Astrocyte of the spinal cord (primary cell): ENCODE results near the gene ZCCHC24.

Experiments
- DNase-seq: peaks from one replicate; pipeline ENCODE4 v3.0.0; 2011; ENCODE audit warnings: low read depth, low spot score
- H3K4me3 ChIP-seq: 2 replicates; pipeline ENCODE4 v1.5.1; 2011; ENCODE audit warnings: low read depth, mild to moderate bottlenecking, low read length, moderate library complexity
- CTCF ChIP-seq: IDR thresholded peaks from 2 replicates; pipeline ENCODE4 v1.5.1; 2012; ENCODE audit warnings: low read depth, mild to moderate bottlenecking, low read length, inconsistent platforms
- in situ Hi-C: cut with HindIII; loops from 2 replicates; pipeline ENCODE4 v1.10.0; 2017; ENCODE audit warnings: low sequenced_read_pairs

The ZCCHC24 gene

GRCh38 chr10:79357180-79357579 lies 88.2 kb downstream of the ZCCHC24 start:
- H3K4me3 ChIP-seq, result no peak overlapping the region
- no peak for DNase-seq
- in situ Hi-C loops, result no loop called here
- no peak for TF ChIP-seq CTCF

DNA sequence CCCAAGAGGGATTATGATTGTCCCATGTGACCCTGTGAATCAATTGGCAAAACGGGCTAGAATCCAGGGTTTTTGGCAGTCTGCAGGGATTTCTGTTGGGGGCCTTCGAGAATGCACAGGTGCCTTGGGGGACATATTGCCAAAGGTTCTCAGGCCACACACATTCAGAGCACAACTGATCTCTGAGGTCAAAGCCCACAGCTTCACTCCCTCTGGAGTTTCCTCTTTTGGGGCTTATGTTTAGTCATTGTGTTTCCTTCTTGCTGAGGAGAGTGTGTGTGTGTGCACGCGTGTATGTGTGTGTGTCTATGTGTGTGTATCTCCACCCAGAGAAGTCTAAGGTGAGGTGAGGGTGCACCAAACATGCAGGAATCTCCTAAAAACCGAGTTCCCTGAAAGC lies 89.3 kb downstream of the ZCCHC24 start:
- no peak for TF ChIP-seq CTCF
- H3K4me3 ChIP-seq, result no peak overlapping the region
- in situ Hi-C loops, result no loop called here
- no peak for DNase-seq

DNA sequence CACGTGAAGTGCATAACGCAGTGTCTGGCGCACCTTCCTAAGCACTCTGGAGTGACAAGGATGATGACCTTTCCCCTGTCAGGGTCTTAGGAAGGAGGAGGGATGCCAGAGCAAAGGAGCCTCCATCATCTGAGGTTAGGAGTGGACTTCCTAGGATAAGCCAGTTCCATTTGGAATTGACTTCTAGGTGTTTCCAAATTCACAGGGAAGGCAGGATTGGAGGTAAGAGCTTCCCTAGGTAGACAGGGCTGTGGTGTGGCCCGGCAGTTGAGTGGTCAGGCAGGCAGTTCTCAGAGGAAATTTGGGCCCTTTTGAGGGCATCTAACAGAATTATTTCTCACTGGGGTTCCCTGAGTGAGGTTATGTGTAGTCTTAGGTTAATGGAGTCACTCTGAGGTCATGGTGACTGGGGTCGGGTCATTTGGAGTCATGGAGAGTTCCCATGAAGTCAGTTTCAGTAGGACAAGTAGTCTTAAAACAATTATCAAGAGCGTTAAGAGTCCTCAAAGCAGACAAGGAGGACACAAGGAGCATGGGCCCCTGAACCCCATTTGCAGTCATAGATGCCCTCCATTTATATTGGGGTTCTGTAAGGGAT lies 89.9 kb downstream of the ZCCHC24 start:
- in situ Hi-C loops, result no loop called here
- no peak for TF ChIP-seq CTCF
- DNase-seq, result no peak
- no peak overlapping the region for H3K4me3 ChIP-seq

DNA sequence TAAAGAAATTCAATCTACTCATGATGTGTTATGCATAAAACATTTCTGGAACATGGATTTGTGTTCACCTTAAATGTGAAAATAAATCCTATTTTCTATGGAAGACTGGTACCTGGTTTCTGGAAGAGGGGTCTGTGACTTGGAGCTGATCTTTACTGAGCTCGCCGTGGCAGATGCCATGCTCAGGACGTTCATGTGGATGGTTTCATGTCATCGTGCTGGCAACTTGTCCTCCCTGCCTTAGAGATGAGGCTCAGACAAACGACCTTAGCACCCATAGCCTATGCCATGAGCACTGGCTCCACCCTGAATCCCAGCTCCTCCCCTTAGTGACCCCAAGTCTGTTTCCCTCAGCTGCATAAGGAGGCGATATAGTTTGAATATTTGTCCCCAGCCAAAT lies 90.8 kb downstream of the ZCCHC24 start:
- no peak for TF ChIP-seq CTCF
- H3K4me3 ChIP-seq, result no peak overlapping the region
- in situ Hi-C loops, result no loop called here
- DNase-seq, result no peak

DNA sequence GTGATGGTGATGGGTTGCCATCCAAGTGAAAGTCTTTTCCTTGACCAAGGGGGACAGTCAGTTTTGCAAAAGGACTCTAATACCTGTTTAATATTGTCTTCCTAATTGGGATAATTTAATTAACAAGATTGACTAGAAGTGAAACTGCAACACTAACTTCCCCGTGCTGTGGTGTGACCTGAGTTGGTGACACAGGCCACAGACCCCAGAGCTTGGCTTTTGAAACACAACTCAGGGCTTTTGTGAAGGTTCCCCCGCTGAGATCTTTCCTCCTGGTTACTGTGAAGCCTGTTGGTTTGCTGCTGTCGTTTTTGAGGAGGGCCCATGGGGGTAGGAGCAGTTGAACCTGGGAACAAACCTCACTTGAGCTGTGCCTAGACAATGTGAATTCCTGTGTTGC lies 91.3 kb downstream of the ZCCHC24 start:
- no peak for DNase-seq
- in situ Hi-C loops, result no loop called here
- no peak for TF ChIP-seq CTCF
- H3K4me3 ChIP-seq, result no peak overlapping the region

DNA sequence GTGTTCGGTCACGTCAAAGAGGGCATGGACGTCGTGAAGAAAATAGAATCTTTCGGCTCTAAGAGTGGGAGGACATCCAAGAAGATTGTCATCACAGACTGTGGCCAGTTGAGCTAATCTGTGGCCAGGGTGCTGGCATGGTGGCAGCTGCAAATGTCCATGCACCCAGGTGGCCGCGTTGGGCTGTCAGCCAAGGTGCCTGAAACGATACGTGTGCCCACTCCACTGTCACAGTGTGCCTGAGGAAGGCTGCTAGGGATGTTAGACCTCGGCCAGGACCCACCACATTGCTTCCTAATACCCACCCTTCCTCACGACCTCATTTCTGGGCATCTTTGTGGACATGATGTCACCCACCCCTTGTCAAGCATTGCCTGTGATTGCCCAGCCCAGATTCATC lies 91.7 kb downstream of the ZCCHC24 start:
- DNase-seq, result no peak
- no peak for TF ChIP-seq CTCF
- in situ Hi-C loops, result no loop called here
- no peak overlapping the region for H3K4me3 ChIP-seq

DNA sequence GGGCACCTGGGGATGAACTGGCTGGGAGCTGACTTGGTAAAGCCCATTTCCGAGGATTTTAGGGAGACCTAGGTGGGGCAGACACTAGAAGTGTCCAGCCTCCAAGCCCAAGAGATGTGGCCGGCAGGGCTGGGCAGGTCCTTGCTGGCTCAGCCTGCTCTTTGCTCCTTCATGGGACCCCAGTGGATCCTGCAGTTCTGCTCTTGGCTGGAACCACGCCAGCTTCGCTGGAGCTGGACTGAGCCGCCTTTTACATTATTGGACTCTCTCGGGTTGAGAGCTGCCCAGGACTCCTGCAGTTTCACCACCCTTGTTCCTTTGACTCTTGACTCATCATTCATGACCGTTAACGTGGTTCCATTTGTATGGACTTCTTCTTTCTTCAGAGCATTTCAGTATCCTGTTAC lies 92.4 kb downstream of the ZCCHC24 start:
- in situ Hi-C loops, result no loop called here
- no peak overlapping the region for H3K4me3 ChIP-seq
- no peak for DNase-seq
- TF ChIP-seq CTCF, result no peak
